Activated T-cell treated with anti-CD3 and anti-CD28 coated beads, Interleukin-2, amount 50 U/mL, for 4 hours (primary cell): Measurements from ENCODE around the gene OR5K4. TPM values are rescaled to one million over a fixed set of nuclear protein-coding genes. Genes with fewer than 3 reads are reported as not detected.
A peak's percentile ranks its signal among the peaks of the same experiment; 100 is the strongest.
"Not testable (repeated sequence)": the region's sequence is repeated elsewhere in the genome, so short reads cannot be mapped to it uniquely, and the experiment has no call there.

Source experiments
- ATAC-seq, 2 donors: fragments of 200-7000 bp; cut with Tn5 transposase; one replicate each; pipeline ENCODE4 v1.10.0; 2021
- DNase-seq: peaks from one replicate; pipeline ENCODE4 v3.0.0-alpha.2; 2020
- H3K27me3 Mint-ChIP-seq: one replicate; pipeline ENCODE4 v1.8.0; 2021; ENCODE audit warnings: low read depth, mixed read lengths
- H3K36me3 Mint-ChIP-seq: one replicate; pipeline ENCODE4 v1.8.0; 2022; ENCODE audit warnings: mixed read lengths; ENCODE audit not compliant: insufficient read depth
- H3K4me1 Mint-ChIP-seq: one replicate; pipeline ENCODE4 v1.8.0; 2021; ENCODE audit warnings: low read depth, mixed read lengths
- H3K4me3 Mint-ChIP-seq: one replicate; pipeline ENCODE4 v1.8.0; 2021; ENCODE audit warnings: mild to moderate bottlenecking, moderate library complexity, mixed read lengths
- H3K9me3 Mint-ChIP-seq: one replicate; pipeline ENCODE4 v1.8.0; 2021; ENCODE audit warnings: mixed read lengths
- total RNA-seq, 3 donors: library from RNA; stranded (reverse); gene quantifications; one replicate each; pipeline ENCODE4 v1.2.1, GENCODE V29; 2021

The OR5K4 gene
- total RNA-seq, 3 donors from 2014 or later, result not detected

DNA sequence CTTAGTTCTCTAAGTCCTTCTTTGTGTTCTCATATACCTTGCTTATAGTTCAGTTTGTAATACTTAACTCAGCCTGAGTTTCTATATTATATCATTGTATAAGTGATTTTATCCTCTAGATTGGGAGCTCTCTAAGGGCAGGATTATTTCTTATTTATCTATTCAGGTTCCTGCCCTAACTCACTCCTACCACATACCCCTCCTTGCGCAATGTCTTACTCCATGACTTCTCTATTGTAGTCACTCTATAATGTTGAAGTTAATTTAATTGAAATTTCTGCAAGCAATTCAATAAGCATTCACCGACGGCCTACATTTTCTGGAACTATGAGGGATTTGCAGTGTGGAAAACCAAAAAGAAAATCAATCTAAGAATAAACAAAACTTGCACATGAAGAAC is 3.6 kb upstream of the OR5K4 start:
- DNase-seq (no peak), ATAC-seq (no peak)
- Mint-ChIP-seq H3K4me3 (no peak overlapping the region), H3K9me3 (no peaks in the 10 kb centered on the region), H3K27me3 (peaks cover 8% of the 10 kb centered on the region), H3K4me1 (no peaks in the 10 kb centered on the region), H3K36me3 (no peaks in the 10 kb centered on the region)

GRCh38 chr3:98359250-98359649 is 5.6 kb downstream of the OR5K4 start:
- DNase-seq, result no peak
- Mint-ChIP-seq H3K36me3 (peaks cover 3% of the 10 kb centered on the region), H3K4me1 (no peaks in the 10 kb centered on the region), H3K4me3 (no peak overlapping the region), H3K27me3 (peaks cover 3% of the 10 kb centered on the region), H3K9me3 (peaks cover 21% of the 10 kb centered on the region)
- no peak for ATAC-seq

DNA sequence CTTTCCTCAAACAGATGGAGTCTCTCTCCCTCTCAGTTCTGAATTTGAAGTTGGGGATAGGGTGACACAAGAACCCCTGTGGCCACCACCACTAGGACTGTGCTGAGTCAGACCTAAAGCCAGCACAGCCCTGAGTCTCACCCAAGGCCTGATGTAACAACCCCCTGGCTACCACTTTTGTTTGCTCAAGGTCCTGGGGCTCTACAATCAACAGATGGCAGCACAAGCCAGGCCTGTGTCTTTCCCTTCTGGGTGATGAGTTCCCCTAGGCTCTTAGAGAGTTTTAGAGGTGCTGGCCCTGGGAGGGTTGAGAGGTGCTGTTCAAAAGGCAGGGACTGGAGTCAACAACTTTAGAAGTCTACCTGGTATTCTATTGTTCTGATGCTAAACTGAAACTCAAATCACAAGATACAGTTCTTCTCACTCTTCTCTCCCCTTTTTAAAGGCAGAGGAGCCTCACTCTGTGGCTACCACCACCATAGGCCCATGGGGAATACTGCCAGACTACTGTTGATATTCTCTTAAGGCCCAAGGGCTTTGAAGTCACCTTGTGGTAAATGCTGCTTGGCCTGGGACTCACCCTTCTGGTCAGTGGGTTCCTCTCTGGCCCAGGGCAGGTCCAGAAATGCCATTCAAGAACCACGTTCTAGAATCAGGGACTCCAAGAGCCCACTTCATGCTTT is 6.5 kb downstream of the OR5K4 start:
- H3K36me3 Mint-ChIP-seq, result peaks cover 3% of the 10 kb centered on the region
- peaks cover 21% of the 10 kb centered on the region for H3K9me3 Mint-ChIP-seq

DNA sequence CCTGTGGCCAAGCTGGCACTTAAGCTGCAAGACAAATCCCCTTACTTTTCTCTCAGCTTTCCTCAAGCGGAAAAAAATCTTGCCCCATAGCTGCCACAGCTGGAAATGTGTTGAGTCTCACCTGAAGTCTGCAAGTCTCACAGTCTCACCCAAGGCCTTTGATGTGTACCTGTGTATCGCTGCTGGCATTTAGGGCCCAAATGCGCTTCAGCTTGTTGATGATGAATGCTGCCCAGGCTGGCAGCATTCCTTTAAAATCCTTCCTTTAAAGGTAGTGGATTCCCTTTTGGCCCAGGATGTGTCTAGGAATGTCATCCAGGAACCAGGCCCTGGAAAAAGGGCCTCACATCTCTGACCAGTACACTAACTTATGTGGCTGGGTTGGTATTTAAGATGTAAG is 7.0 kb downstream of the OR5K4 start:
- Mint-ChIP-seq H3K27me3 (peaks cover 3% of the 10 kb centered on the region), H3K4me1 (no peaks in the 10 kb centered on the region), H3K4me3 (no peak overlapping the region), H3K36me3 (peaks cover 3% of the 10 kb centered on the region), H3K9me3 (peaks cover 21% of the 10 kb centered on the region)
- no peak for DNase-seq
- no peak for ATAC-seq

More for the DNA sequence above, 6.5 kb downstream of the OR5K4 start:
- H3K27me3 Mint-ChIP-seq, result peaks cover 3% of the 10 kb centered on the region
- H3K4me3 Mint-ChIP-seq, result no peak overlapping the region
- peak in 1 of 2 donors; percentile 32 for ATAC-seq
- H3K4me1 Mint-ChIP-seq, result no peaks in the 10 kb centered on the region
- no peak for DNase-seq

DNA sequence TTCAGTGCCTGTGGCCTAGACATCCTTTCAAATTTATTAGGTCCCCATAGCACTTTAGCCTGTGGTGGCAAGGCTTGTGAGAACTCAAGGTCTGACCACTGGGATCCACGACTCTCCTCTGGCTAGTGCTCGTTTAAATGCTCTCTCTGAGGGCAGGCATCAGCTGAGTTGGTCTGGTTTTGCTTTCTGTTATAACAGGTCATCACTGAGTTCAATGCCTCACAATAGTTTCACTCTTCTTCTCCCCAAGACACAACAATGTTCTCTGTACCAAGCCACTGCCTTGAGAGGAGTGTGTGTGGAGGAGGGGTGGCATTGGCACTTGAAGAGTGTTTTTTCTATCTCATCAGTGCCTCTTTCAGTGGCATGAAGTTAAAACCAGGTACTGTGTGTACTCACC is 7.6 kb downstream of the OR5K4 start:
- ATAC-seq (no peak), DNase-seq (no peak)
- Mint-ChIP-seq H3K4me3 (no peak overlapping the region), H3K36me3 (peaks cover 3% of the 10 kb centered on the region), H3K4me1 (no peaks in the 10 kb centered on the region), H3K27me3 (peaks cover 3% of the 10 kb centered on the region), H3K9me3 (peaks cover 25% of the 10 kb centered on the region)

- Mint-ChIP-seq H3K4me1 (peaks cover 3% of the 10 kb centered on the region), H3K9me3 (peaks cover 3% of the 10 kb centered on the region), H3K36me3 (no peaks in the 10 kb centered on the region), H3K27me3 (peaks cover 3% of the 10 kb centered on the region), H3K4me3 (no peak overlapping the region)
- ATAC-seq (no peak), DNase-seq (no peak)
Observed at GRCh38 chr3:98367464-98368246, 14.0 kb downstream of the OR5K4 start.

- H3K36me3 Mint-ChIP-seq, result no peaks in the 10 kb centered on the region
- ATAC-seq, result no peak
- peaks cover under 1% of the 10 kb centered on the region for H3K9me3 Mint-ChIP-seq
Observed at GRCh38 chr3:98371186-98371585, 17.5 kb downstream of the OR5K4 start.

GRCh38 chr3:98371853-98372252 is 18.2 kb downstream of the OR5K4 start:
- Mint-ChIP-seq H3K9me3 (no peaks in the 10 kb centered on the region), H3K27me3 (peaks cover 3% of the 10 kb centered on the region), H3K4me3 (no peak overlapping the region), H3K36me3 (no peaks in the 10 kb centered on the region), H3K4me1 (peaks cover 4% of the 10 kb centered on the region)
- no peak for DNase-seq
- ATAC-seq, result no peak

More at GRCh38 chr3:98371186-98371585, 17.5 kb downstream of the OR5K4 start:
- DNase-seq, result no peak
- Mint-ChIP-seq H3K4me3 (no peak overlapping the region), H3K27me3 (peaks cover 3% of the 10 kb centered on the region), H3K4me1 (peaks cover 4% of the 10 kb centered on the region)

GRCh38 chr3:98372445-98372844 is 18.8 kb downstream of the OR5K4 start:
- no peaks in the 10 kb centered on the region for H3K9me3 Mint-ChIP-seq
- H3K4me1 Mint-ChIP-seq, result peaks cover 4% of the 10 kb centered on the region
- DNase-seq, result no peak
- H3K4me3 Mint-ChIP-seq, result no peak overlapping the region
- H3K27me3 Mint-ChIP-seq, result peaks cover 2% of the 10 kb centered on the region
- ATAC-seq, result no peak
- H3K36me3 Mint-ChIP-seq, result no peaks in the 10 kb centered on the region

- Mint-ChIP-seq H3K9me3 (no peaks in the 10 kb centered on the region), H3K4me3 (no peak overlapping the region), H3K36me3 (no peaks in the 10 kb centered on the region), H3K4me1 (peaks cover 4% of the 10 kb centered on the region), H3K27me3 (no peaks in the 10 kb centered on the region)
- ATAC-seq (no peak), DNase-seq (no peak)
Observed at GRCh38 chr3:98376631-98377030, 23.0 kb downstream of the OR5K4 start.

DNA sequence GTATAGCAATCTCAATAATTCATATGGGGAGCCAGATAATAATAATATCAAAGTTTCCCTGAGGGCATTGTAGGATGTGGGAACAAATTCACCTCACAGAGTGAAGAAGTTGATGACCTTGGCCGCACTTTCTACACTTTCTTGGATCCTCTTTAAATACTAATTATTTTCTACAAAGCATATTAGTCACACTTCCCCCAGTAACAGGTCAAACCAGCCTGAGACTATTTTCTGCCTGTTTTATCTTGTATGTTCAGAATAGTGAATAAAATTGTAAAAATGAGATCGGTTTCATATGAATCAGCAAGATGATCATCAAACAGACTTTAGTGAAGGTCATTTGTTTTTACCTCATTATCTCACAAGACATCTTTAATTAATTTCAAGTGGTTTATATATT is 34.5 kb downstream of the OR5K4 start:
- no peak for DNase-seq
- Mint-ChIP-seq H3K4me1 (no peaks in the 10 kb centered on the region), H3K27me3 (peaks cover 22% of the 10 kb centered on the region), H3K36me3 (no peaks in the 10 kb centered on the region), H3K4me3 (no peak overlapping the region), H3K9me3 (no peaks in the 10 kb centered on the region)
- ATAC-seq, result no peak

GRCh38 chr3:98390366-98390765 is 36.7 kb downstream of the OR5K4 start, which contains the start of gene OR5K3:
TSS of gene OR5K3 (plus strand) at chr3:98390666. CDS start at chr3:98390666, 0 bp downstream.
- Mint-ChIP-seq H3K4me3 (no peak within 1 kb of the TSS), H3K4me1 (no peaks in the 10 kb centered on the region), H3K36me3 (no peaks in the 10 kb centered on the region), H3K9me3 (no peaks in the 10 kb centered on the region), H3K27me3 (peaks cover 14% of the 10 kb centered on the region)
- no peak for DNase-seq
- ATAC-seq, result no peak

DNA sequence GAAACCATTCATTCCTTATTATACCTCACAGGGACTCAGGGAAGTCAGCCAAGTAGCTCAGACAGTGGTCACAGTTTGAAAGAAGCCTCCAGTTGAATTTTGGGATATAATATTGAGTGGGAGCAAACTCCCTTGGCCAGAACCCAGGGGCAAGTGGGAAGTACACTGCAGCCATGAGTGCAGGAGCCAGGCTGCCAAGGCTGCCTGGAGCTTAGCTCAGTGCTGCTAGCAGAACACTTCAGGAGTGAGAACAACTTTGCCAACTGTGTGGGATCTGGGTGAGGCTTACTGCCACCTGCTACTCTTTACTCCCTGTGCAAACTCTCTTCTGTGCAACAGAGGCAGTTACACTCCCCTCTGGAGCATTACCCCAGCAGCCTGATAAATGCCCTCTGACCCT is 41.4 kb downstream of the OR5K4 start:
- DNase-seq (no peak), ATAC-seq (no peak)
- peaks cover 16% of the 10 kb centered on the region for H3K9me3 Mint-ChIP-seq
- H3K4me1 Mint-ChIP-seq, result no peaks in the 10 kb centered on the region
- H3K27me3 Mint-ChIP-seq, result peaks cover 2% of the 10 kb centered on the region
- no peaks in the 10 kb centered on the region for H3K36me3 Mint-ChIP-seq
- H3K4me3 Mint-ChIP-seq, result no peak overlapping the region

- not testable (repeated sequence) for ATAC-seq, H3K4me1 Mint-ChIP-seq, H3K4me3 Mint-ChIP-seq, H3K27me3 Mint-ChIP-seq, H3K36me3 Mint-ChIP-seq, DNase-seq
- peaks cover 23% of the 10 kb centered on the region for H3K9me3 Mint-ChIP-seq
Observed at GRCh38 chr3:98396482-98396881, 42.8 kb downstream of the OR5K4 start.

GRCh38 chr3:98398513-98398912 is 44.9 kb downstream of the OR5K4 start:
- Mint-ChIP-seq H3K27me3 (peaks cover 2% of the 10 kb centered on the region), H3K9me3 (peaks cover 32% of the 10 kb centered on the region), H3K4me1 (no peaks in the 10 kb centered on the region), H3K4me3 (no peak overlapping the region), H3K36me3 (no peaks in the 10 kb centered on the region)
- ATAC-seq (no peak), DNase-seq (no peak)
